K562 (cell line): ENCODE measurements around the gene GZMM. TPM values are rescaled to one million over a fixed set of nuclear protein-coding genes. Genes with fewer than 3 reads are reported as not detected.

ENCODE experiments used
- AFF1 ChIP-seq, 2 experiments: fragments of 450-650 bp; IDR thresholded peaks; 2 replicates each; pipeline ENCODE4 v1.6.1; 2018; ENCODE audit warnings: mild to moderate bottlenecking in 2 of 2, low read depth in 1 of 2; ENCODE audit not compliant: partially characterized antibody in 2 of 2
- CHD1 ChIP-seq: fragments of 200-600 bp; sonication (generic); IDR thresholded peaks from one replicate; pipeline ENCODE4 v1.6.1; 2012; ENCODE audit warnings: mild to moderate bottlenecking, moderate library complexity, low read length, inconsistent platforms
- CREBBP ChIP-seq: IDR thresholded peaks from one replicate; pipeline ENCODE4 v1.6.1; 2012; ENCODE audit warnings: low read depth, mild to moderate bottlenecking, control low read depth, inconsistent platforms, low read length
- E2F6 ChIP-seq, 2 experiments: IDR thresholded peaks; 2 replicates each; pipeline ENCODE4 v1.6.1; 2011; ENCODE audit warnings: borderline replicate concordance in 1 of 2, control low read depth in 1 of 2, low read depth in 1 of 2, low read length in 1 of 2, mild to moderate bottlenecking in 1 of 2, mixed read lengths in 1 of 2, moderate library complexity in 1 of 2; ENCODE audit not compliant: insufficient read depth in 1 of 2, insufficient read length in 1 of 2, poor library complexity in 1 of 2, severe bottlenecking in 1 of 2; ENCODE audit errors: extremely low read depth in 1 of 2
- FOXA3 ChIP-seq, 2 experiments: fragments of 450-650 bp in 1 of 2; sonication (generic) in 1 of 2; formaldehyde crosslinking; IDR thresholded peaks in 1 of 2; conservative IDR thresholded peaks in 1 of 2; 2 replicates each; pipeline versions ENCODE4 v1.4.0 to v1.8.0; 2020 to 2022; ENCODE audit warnings: mild to moderate bottlenecking in 2 of 2, missing genetic modification reagents in 1 of 2
- HOXB6 ChIP-seq: fragments of 250-450 bp; sonication (Bioruptor Pico); IDR thresholded peaks from 2 replicates; pipeline ENCODE4 v1.5.1; 2022; ENCODE audit warnings: mild to moderate bottlenecking, borderline replicate concordance
- MAFK ChIP-seq: IDR thresholded peaks from 2 replicates; pipeline ENCODE4 v1.6.1; 2011; ENCODE audit warnings: low read length, improper control_type of control experiment
- MAZ ChIP-seq, 2 experiments: fragments of 450-650 bp in 1 of 2; sonication (generic) in 1 of 2; formaldehyde crosslinking; IDR thresholded peaks in 1 of 2; conservative IDR thresholded peaks in 1 of 2; 2 replicates each; pipeline versions ENCODE4 v1.4.0 to v1.5.0; 2020; ENCODE audit warnings: mild to moderate bottlenecking in 1 of 2, missing genetic modification reagents in 1 of 2
- NKRF ChIP-seq: fragments of 450-650 bp; IDR thresholded peaks from 2 replicates; pipeline ENCODE4 v1.6.1; 2016; ENCODE audit warnings: borderline replicate concordance
- PHB ChIP-seq: fragments of 250-450 bp; sonication (Bioruptor Pico); IDR thresholded peaks from 2 replicates; pipeline ENCODE4 v1.5.0; 2021
- POLR2A ChIP-seq: fragments of 450-650 bp; conservative IDR thresholded peaks from 2 replicates; pipeline ENCODE4 v1.6.1; 2016
- RAD21 ChIP-seq, 2 experiments: fragments of 250-450 bp in 1 of 2; fragments of 450-650 bp in 1 of 2; sonication (Bioruptor Pico) in 1 of 2; formaldehyde crosslinking in 1 of 2; IDR thresholded peaks in 1 of 2; conservative IDR thresholded peaks in 1 of 2; 2 replicates each; pipeline versions ENCODE4 v1.4.0 to v1.8.0; 2020 to 2022; ENCODE audit warnings: mild to moderate bottlenecking in 2 of 2, moderate library complexity in 1 of 2
- YY1 ChIP-seq, 3 experiments: IDR thresholded peaks; 2 replicates each; pipeline ENCODE4 v1.6.1; 2011; ENCODE audit warnings: low read length in 2 of 3, mild to moderate bottlenecking in 2 of 3, moderate library complexity in 2 of 3, borderline replicate concordance in 1 of 3, control low read depth in 1 of 3, low read depth in 1 of 3; ENCODE audit not compliant: insufficient read depth in 3 of 3, insufficient replicate concordance in 2 of 3, control insufficient read depth in 1 of 3, insufficient read length in 1 of 3; ENCODE audit errors: extremely low read depth in 1 of 3
- ZNF232 ChIP-seq: sonication (generic); formaldehyde crosslinking; IDR thresholded peaks from 2 replicates; pipeline ENCODE4 v1.8.0; 2022; ENCODE audit warnings: mild to moderate bottlenecking, missing genetic modification reagents
- ZNF253 ChIP-seq: fragments of 250-450 bp; sonication (Bioruptor Pico); conservative IDR thresholded peaks from 2 replicates; pipeline ENCODE4 v1.6.1; 2021; ENCODE audit warnings: mild to moderate bottlenecking
- polyA plus RNA-seq, 8 experiments: library from polyadenylated mRNA; depleted of rRNA in 4 of 8; stranded (reverse) in 5 of 8; unstranded in 3 of 8; fragments of >200 nt; fragmentation: Nextera tagmentation in 2 of 8; fragmentation: Illumina TruSeq in 1 of 8; extraction: Ambion mirVana in 2 of 8; extraction: Trizol in 1 of 8; gene quantifications; 2 replicates each; pipeline versions ENCODE4 v1.2.1 to v1.2.3, GENCODE V29; 2011 to 2014; ENCODE audit warnings: inconsistent platforms in 1 of 8, missing spikeins in 1 of 8
- total RNA-seq, 7 experiments: library from RNA; depleted of rRNA in 6 of 7; stranded (reverse); fragments of >200 nt in 6 of 7; fragmentation: Illumina TruSeq in 2 of 7; extraction: Trizol in 2 of 7; gene quantifications; 2 replicates each; pipeline versions ENCODE4 v1.2.1 to v1.2.3, GENCODE V29; 2011 to 2021; ENCODE audit warnings: low replicate concordance in 1 of 7
- TF ChIP-seq, protein P1 (sequence below): fragments of 450-650 bp; IDR thresholded peaks from 2 replicates; pipeline ENCODE4 v1.6.1; 2016; ENCODE audit warnings: antibody characterized with exemption

Gene GZMM
- total and polyA plus RNA-seq, 9 of the 15 experiments (the other 6 are each of a cell fraction or from before 2014, with no cell fraction given), result 0.08 to 2.6 (median 0.70) TPM; not detected in 2

- TF ChIP-seq, protein P1, sequence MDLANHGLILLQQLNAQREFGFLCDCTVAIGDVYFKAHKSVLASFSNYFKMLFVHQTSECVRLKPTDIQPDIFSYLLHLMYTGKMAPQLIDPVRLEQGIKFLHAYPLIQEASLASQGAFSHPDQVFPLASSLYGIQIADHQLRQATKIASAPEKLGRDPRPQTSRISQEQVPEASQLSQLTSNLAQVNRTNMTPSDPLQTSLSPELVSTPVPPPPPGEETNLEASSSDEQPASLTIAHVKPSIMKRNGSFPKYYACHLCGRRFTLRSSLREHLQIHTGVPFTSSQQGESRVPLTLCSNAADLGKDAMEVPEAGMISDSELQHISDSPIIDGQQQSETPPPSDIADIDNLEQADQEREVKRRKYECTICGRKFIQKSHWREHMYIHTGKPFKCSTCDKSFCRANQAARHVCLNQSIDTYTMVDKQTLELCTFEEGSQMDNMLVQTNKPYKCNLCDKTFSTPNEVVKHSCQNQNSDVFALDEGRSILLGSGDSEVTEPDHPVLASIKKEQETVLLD, result peak; percentile 89
- TF ChIP-seq CREBBP, result no peak
- TF ChIP-seq MAZ (CRISPR knock-in tag; conservative IDR thresholded peaks at IDR 0.05 in 1 of 2, IDR thresholded peaks at IDR 0.05 in 1 of 2), result peak; percentile 22 to 49; a peak in 1 of 4 replicates
- 0 out of 2 replicates have a peak, but pooled peaks have one; percentile 29 for TF ChIP-seq ZNF232 (CRISPR knock-in tag)
- no peak for TF ChIP-seq PHB (CRISPR knock-in tag)
- TF ChIP-seq ZNF253 (CRISPR knock-in tag), result no peak
- no peak for TF ChIP-seq CHD1
- no peak for TF ChIP-seq POLR2A
- TF ChIP-seq MAFK, result no peak
- TF ChIP-seq YY1 (IDR thresholded peaks at IDR 0.05; ENCODE audit: borderline replicate concordance in 1 of 3, control insufficient read depth in 1 of 3, extremely low read depth in 1 of 3, insufficient read depth in 3 of 3, insufficient read length in 1 of 3, insufficient replicate concordance in 2 of 3, low read depth in 1 of 3, low read length in 2 of 3), result peak in 1 of 3 experiments; percentile 23
- TF ChIP-seq AFF1 (IDR thresholded peaks at IDR 0.05; ENCODE audit: low read depth in 1 of 2, partially characterized antibody in 2 of 2), result peak in 1 of 2 experiments; percentile 83
- TF ChIP-seq E2F6 (IDR thresholded peaks at IDR 0.05; ENCODE audit: borderline replicate concordance in 1 of 2, extremely low read depth in 1 of 2, insufficient read depth in 1 of 2, insufficient read length in 1 of 2, low read depth in 1 of 2, low read length in 1 of 2, poor library complexity in 1 of 2, severe bottlenecking in 1 of 2), result peak in 1 of 2 experiments; percentile 84
- TF ChIP-seq HOXB6 (CRISPR knock-in tag), result no peak
- no peak for TF ChIP-seq RAD21 (CRISPR knock-in tag; conservative IDR thresholded peaks at IDR 0.05 in 1 of 2, IDR thresholded peaks at IDR 0.05 in 1 of 2)
- no peak for TF ChIP-seq FOXA3 (CRISPR knock-in tag; conservative IDR thresholded peaks at IDR 0.05 in 1 of 2, IDR thresholded peaks at IDR 0.05 in 1 of 2)
- TF ChIP-seq NKRF, result peak; percentile 55; the same call in 1 of the 2 replicates
These were observed 47.5 kb downstream of the GZMM start (continued) for GRCh38 chr19:591099-591958.
